CD8-positive, alpha-beta memory T cell (primary cell): ENCODE data around the gene TRMT44. TPM values are rescaled to one million over a fixed set of nuclear protein-coding genes. Genes with fewer than 3 reads are reported as not detected.
"Not testable (repeated sequence)": the region's sequence is repeated elsewhere in the genome, so short reads cannot be mapped to it uniquely, and the experiment has no call there.

Source experiments
- CTCF ChIA-PET: fragments of 350-600 bp; sonication (Branson Sonifier 250); formaldehyde crosslinking; loops from one replicate; lab custom pipeline; 2021; ENCODE audit warnings: antibody characterized with exemption; lab: Charles Lee
- POLR2A ChIA-PET: fragments of 350-600 bp; sonication (Branson Sonifier 250); formaldehyde crosslinking; loops from one replicate; lab custom pipeline; 2021; ENCODE audit warnings: antibody characterized with exemption; lab: Charles Lee
- DNase-seq, 5 donors: peaks; one replicate each; pipeline versions ENCODE4 v3.0.0 to v3.0.0-alpha.2; 2020 to 2022; ENCODE audit warnings: mixed read lengths in 1 of 5
- H3K27ac ChIP-seq: one replicate; pipeline ENCODE4 v1.7.0; 2013; ENCODE audit warnings: low read depth, mild to moderate bottlenecking, low read length, moderate library complexity
- H3K27me3 ChIP-seq: 2 replicates; pipeline ENCODE4 v1.7.0; 2013; ENCODE audit warnings: low read length, mild to moderate bottlenecking; ENCODE audit not compliant: insufficient read depth, poor library complexity, severe bottlenecking
- H3K36me3 ChIP-seq: 2 replicates; pipeline ENCODE4 v1.7.0; 2013; ENCODE audit warnings: mild to moderate bottlenecking, low read length, moderate library complexity; ENCODE audit not compliant: insufficient read depth
- H3K4me1 ChIP-seq: 2 replicates; pipeline ENCODE4 v1.7.0; 2013; ENCODE audit warnings: mild to moderate bottlenecking, low read length, moderate library complexity; ENCODE audit not compliant: insufficient read depth
- H3K4me3 ChIP-seq: 2 replicates; pipeline ENCODE4 v1.7.0; 2013; ENCODE audit warnings: mild to moderate bottlenecking, low read length
- H3K9me3 ChIP-seq: 2 replicates; pipeline ENCODE4 v1.7.0; 2013; ENCODE audit warnings: mild to moderate bottlenecking, low read length
- H3K27ac Mint-ChIP-seq, 8 donors: one replicate each; pipeline ENCODE4 v1.8.0; 2020 to 2021; ENCODE audit warnings: mixed read lengths in 8 of 8, mild to moderate bottlenecking in 6 of 8, inconsistent platforms in 3 of 8, moderate library complexity in 3 of 8
- H3K27me3 Mint-ChIP-seq, 2 donors: one replicate each; pipeline ENCODE4 v1.8.0; 2020 to 2021; ENCODE audit warnings: mixed read lengths in 2 of 2, mild to moderate bottlenecking in 1 of 2, moderate library complexity in 1 of 2
- H3K36me3 Mint-ChIP-seq, 3 donors: one replicate each; pipeline ENCODE4 v1.8.0; 2020 to 2021; ENCODE audit warnings: mixed read lengths in 3 of 3, inconsistent platforms in 1 of 3, mild to moderate bottlenecking in 1 of 3
- H3K4me1 Mint-ChIP-seq, 3 donors: one replicate each; pipeline ENCODE4 v1.8.0; 2020 to 2021; ENCODE audit warnings: mixed read lengths in 3 of 3, inconsistent platforms in 1 of 3, mild to moderate bottlenecking in 1 of 3
- H3K4me3 Mint-ChIP-seq, 7 donors: one replicate each; pipeline ENCODE4 v1.8.0; 2020 to 2021; ENCODE audit warnings: mixed read lengths in 7 of 7, mild to moderate bottlenecking in 6 of 7, moderate library complexity in 4 of 7, inconsistent platforms in 2 of 7
- H3K9me3 Mint-ChIP-seq, 5 donors: one replicate each; pipeline ENCODE4 v1.8.0; 2020 to 2022; ENCODE audit warnings: mixed read lengths in 5 of 5, mild to moderate bottlenecking in 3 of 5, moderate library complexity in 2 of 5, inconsistent platforms in 1 of 5
- polyA plus RNA-seq: library from polyadenylated mRNA; unstranded; fragments of 300-500 nt; fragmentation: Illumina TruSeq; gene quantifications from one replicate; pipeline ENCODE4 v1.2.3, GENCODE V29; 2021
- total RNA-seq, 2 experiments: library from RNA; stranded (reverse); gene quantifications; one replicate each; pipeline ENCODE4 v1.2.3, GENCODE V29; 2021

Gene TRMT44
- total and polyA plus RNA-seq, 3 experiments from 2014 or later, result 13.8 to 25.6 (median 25.2) TPM

GRCh38 chr4:8402640-8403039 lies 37.9 kb upstream of the TRMT44 start:
- no peaks in the 10 kb centered on the region for H3K4me1 Mint-ChIP-seq
- no peaks in the 10 kb centered on the region for H3K27me3 ChIP-seq
- H3K4me3 ChIP-seq, result no peak overlapping the region
- H3K9me3 ChIP-seq, result no peaks in the 10 kb centered on the region
- CTCF ChIA-PET, result interaction anchor here (1.1 to 2.8 kb wide), 3 partner anchors 12 to 225 kb away, joined by 3 to 15 read pairs (median 8); no protein-coding TSS in a partner anchor
- POLR2A ChIA-PET, result no interaction called here
- no peaks in the 10 kb centered on the region for H3K4me1 ChIP-seq
- no peak overlapping the region for H3K27ac ChIP-seq
- no peak overlapping the region for H3K4me3 Mint-ChIP-seq
- peaks cover 5% of the 10 kb centered on the region for H3K36me3 ChIP-seq
- H3K36me3 Mint-ChIP-seq, result peaks cover 0 to 63% (median 16%) of the 10 kb centered on the region in 3 donors
- peak overlapping the region in 1 of 8 donors; percentile 9 for H3K27ac Mint-ChIP-seq
- H3K27me3 Mint-ChIP-seq, result no peaks in the 10 kb centered on the region
- no peak for DNase-seq
- no peaks in the 10 kb centered on the region for H3K9me3 Mint-ChIP-seq

GRCh38 chr4:8403173-8403753 lies 37.3 kb upstream of the TRMT44 start:
- no peak overlapping the region for H3K4me3 ChIP-seq
- H3K36me3 ChIP-seq, result peaks cover 5% of the 10 kb centered on the region
- Mint-ChIP-seq H3K9me3 (no peaks in the 10 kb centered on the region), H3K27me3 (no peaks in the 10 kb centered on the region), H3K4me1 (no peaks in the 10 kb centered on the region), H3K36me3 (peaks cover 0 to 61% (median 16%) of the 10 kb centered on the region in 3 donors), H3K27ac (no peak overlapping the region), H3K4me3 (no peak overlapping the region)
- H3K9me3 ChIP-seq, result no peaks in the 10 kb centered on the region
- H3K4me1 ChIP-seq, result no peaks in the 10 kb centered on the region
- no peaks in the 10 kb centered on the region for H3K27me3 ChIP-seq
- POLR2A ChIA-PET, result no interaction called here
- no peak overlapping the region for H3K27ac ChIP-seq
- peak in 4 of 5 donors; percentile 11 to 36 (median 34) for DNase-seq
- CTCF ChIA-PET, result interaction anchor here (0.9 to 2.8 kb wide), 3 partner anchors 161 to 226 kb away, joined by 3 to 15 read pairs (median 8); no protein-coding TSS in a partner anchor

- Histone ChIP-seq H3K4me1 (no peaks in the 10 kb centered on the region), H3K4me3 (no peak overlapping the region), H3K27me3 (no peaks in the 10 kb centered on the region), H3K36me3 (peaks cover 5% of the 10 kb centered on the region), H3K27ac (no peak overlapping the region), H3K9me3 (no peaks in the 10 kb centered on the region)
- Mint-ChIP-seq H3K4me3 (no peak overlapping the region), H3K4me1 (peaks cover 0 to 1% (median under 1%) of the 10 kb centered on the region in 3 donors), H3K27ac (peak overlapping the region in 1 of 8 donors; percentile 2), H3K36me3 (peaks cover 0 to 54% (median 12%) of the 10 kb centered on the region in 3 donors), H3K9me3 (no peaks in the 10 kb centered on the region), H3K27me3 (no peaks in the 10 kb centered on the region)
- DNase-seq, result no peak
- POLR2A ChIA-PET, result no interaction called here
- CTCF ChIA-PET, result interaction anchor here (0.9 to 2.8 kb wide), 3 partner anchors 162 to 226 kb away, joined by 3 to 15 read pairs (median 8); no protein-coding TSS in a partner anchor
Measured at GRCh38 chr4:8403976-8404375, 36.6 kb upstream of the TRMT44 start.

- no peak for DNase-seq
- Mint-ChIP-seq H3K9me3 (no peaks in the 10 kb centered on the region), H3K4me1 (peaks cover 9 to 11% (median 11%) of the 10 kb centered on the region in 3 donors), H3K27me3 (no peaks in the 10 kb centered on the region), H3K4me3 (no peak overlapping the region), H3K27ac (peak overlapping the region in 2 of 8 donors; percentile 29 to 38), H3K36me3 (peaks cover 0 to 49% (median 12%) of the 10 kb centered on the region in 3 donors)
- Histone ChIP-seq H3K9me3 (no peaks in the 10 kb centered on the region), H3K4me3 (no peak overlapping the region), H3K27me3 (no peaks in the 10 kb centered on the region), H3K4me1 (peaks cover 6% of the 10 kb centered on the region), H3K27ac (no peak overlapping the region), H3K36me3 (peaks cover 5% of the 10 kb centered on the region)
- ChIA-PET CTCF (no interaction called here), POLR2A (no interaction called here)
Measured at GRCh38 chr4:8404791-8405515, 35.6 kb upstream of the TRMT44 start.

- no peak overlapping the region for H3K4me3 ChIP-seq
- Mint-ChIP-seq H3K27me3 (no peaks in the 10 kb centered on the region), H3K9me3 (no peaks in the 10 kb centered on the region), H3K4me3 (no peak overlapping the region), H3K4me1 (peaks cover 12 to 16% (median 16%) of the 10 kb centered on the region in 3 donors), H3K36me3 (peaks cover 0 to 48% (median 10%) of the 10 kb centered on the region in 3 donors), H3K27ac (peak overlapping the region in 1 of 8 donors; percentile 38)
- H3K27me3 ChIP-seq, result no peaks in the 10 kb centered on the region
- DNase-seq, result no peak
- POLR2A ChIA-PET, result no interaction called here
- H3K4me1 ChIP-seq, result peaks cover 11% of the 10 kb centered on the region
- peaks cover 5% of the 10 kb centered on the region for H3K36me3 ChIP-seq
- H3K9me3 ChIP-seq, result no peaks in the 10 kb centered on the region
- CTCF ChIA-PET, result interaction anchor here (1.1 kb wide), 1 partner anchor 23 kb away, joined by 5 read pairs; no protein-coding TSS in a partner anchor
- H3K27ac ChIP-seq, result no peak overlapping the region
Measured at GRCh38 chr4:8405516-8405875, 35.1 kb upstream of the TRMT44 start.

- Mint-ChIP-seq H3K36me3 (peaks cover 0 to 41% (median 9%) of the 10 kb centered on the region in 3 donors), H3K27ac (peak overlapping the region in 1 of 8 donors; percentile 54), H3K4me1 (peaks cover 16 to 22% (median 20%) of the 10 kb centered on the region in 3 donors)
- H3K4me3 ChIP-seq, H3K4me3 Mint-ChIP-seq, H3K27me3 ChIP-seq, H3K36me3 ChIP-seq, POLR2A ChIA-PET, H3K9me3 ChIP-seq, H3K27ac ChIP-seq, H3K27me3 Mint-ChIP-seq, DNase-seq, H3K9me3 Mint-ChIP-seq: not testable (repeated sequence)
- CTCF ChIA-PET, result interaction anchor here (1.8 kb wide), 1 partner anchor 165 kb away, joined by 7 read pairs; no protein-coding TSS in a partner anchor
- peaks cover 11% of the 10 kb centered on the region for H3K4me1 ChIP-seq
Measured at GRCh38 chr4:8406887-8407286, 33.7 kb upstream of the TRMT44 start.

- DNase-seq, result no peak
- Mint-ChIP-seq H3K9me3 (no peaks in the 10 kb centered on the region), H3K36me3 (peaks cover 0 to 42% (median 9%) of the 10 kb centered on the region in 3 donors), H3K4me1 (peaks cover 18 to 22% (median 20%) of the 10 kb centered on the region in 3 donors), H3K4me3 (no peak overlapping the region), H3K27me3 (no peaks in the 10 kb centered on the region), H3K27ac (peak overlapping the region in 4 of 8 donors; percentile 17 to 74 (median 62))
- H3K27ac ChIP-seq, result no peak overlapping the region
- peaks cover 11% of the 10 kb centered on the region for H3K4me1 ChIP-seq
- ChIA-PET POLR2A (no interaction called here), CTCF (interaction anchor here (1.8 kb wide), 1 partner anchor 165 kb away, joined by 7 read pairs; no protein-coding TSS in a partner anchor)
- H3K27me3 ChIP-seq, result no peaks in the 10 kb centered on the region
- H3K4me3 ChIP-seq, result no peak overlapping the region
- H3K9me3 ChIP-seq, result no peaks in the 10 kb centered on the region
- peaks cover 5% of the 10 kb centered on the region for H3K36me3 ChIP-seq
Measured at GRCh38 chr4:8407316-8407715, 33.3 kb upstream of the TRMT44 start.

- no peaks in the 10 kb centered on the region for H3K27me3 Mint-ChIP-seq
- H3K4me1 ChIP-seq, result peaks cover 11% of the 10 kb centered on the region
- H3K9me3 ChIP-seq, result no peaks in the 10 kb centered on the region
- H3K4me1 Mint-ChIP-seq, result peaks cover 18 to 22% (median 20%) of the 10 kb centered on the region in 3 donors
- ChIA-PET CTCF (interaction anchor here (1.8 kb wide), 1 partner anchor 166 kb away, joined by 7 read pairs; no protein-coding TSS in a partner anchor), POLR2A (no interaction called here)
- no peaks in the 10 kb centered on the region for H3K9me3 Mint-ChIP-seq
- peaks cover 0 to 40% (median 9%) of the 10 kb centered on the region in 3 donors for H3K36me3 Mint-ChIP-seq
- H3K36me3 ChIP-seq, result peaks cover under 1% of the 10 kb centered on the region
- no peak overlapping the region for H3K4me3 ChIP-seq
- DNase-seq, result no peak
- H3K27me3 ChIP-seq, result no peaks in the 10 kb centered on the region
- peak overlapping the region in 7 of 8 donors; percentile 60 to 99 (median 74) for H3K27ac Mint-ChIP-seq
- no peak overlapping the region for H3K4me3 Mint-ChIP-seq
- H3K27ac ChIP-seq, result no peak overlapping the region
Measured at GRCh38 chr4:8407756-8408155, 32.8 kb upstream of the TRMT44 start.
